B cell (primary cell): Measurements from ENCODE around the gene GPER1.

Experiments
- CTCF ChIP-seq: fragments of 200-600 bp; IDR thresholded peaks from one replicate; pipeline ENCODE4 v1.8.0; 2022; ENCODE audit warnings: antibody characterized with exemption, mild to moderate bottlenecking
- EZH2 ChIP-seq: IDR thresholded peaks from 2 replicates; pipeline ENCODE4 v1.6.1; 2012; ENCODE audit warnings: borderline replicate concordance, low read depth, mild to moderate bottlenecking, moderate library complexity, low read length; ENCODE audit not compliant: insufficient read depth, poor library complexity, severe bottlenecking

- TF ChIP-seq EZH2 (no peak), CTCF (no peak)
Measured at GRCh38 chr7:1064581-1064980, 23.3 kb upstream of the GPER1 start.
